DMS 273 treated with DMSO at 0.1 percent for 48 hours (cell line): Measurements from ENCODE around the gene OAS3.
"Not testable (repeated sequence)": the region's sequence is repeated elsewhere in the genome, so short reads cannot be mapped to it uniquely, and the experiment has no call there.

Experiments
- DNase-seq: peaks from one replicate; lab custom pipeline; 2025; lab: John Stamatoyannopoulos, UW

OAS3 gene

GRCh38 chr12:112927475-112927874 is 10.8 kb upstream of the OAS3 start:
- no peak for DNase-seq

- no peak for DNase-seq
Measured at GRCh38 chr12:112927925-112928324, 10.3 kb upstream of the OAS3 start.

- no peak for DNase-seq
Measured at GRCh38 chr12:112928978-112929377, 9.3 kb upstream of the OAS3 start.

DNA sequence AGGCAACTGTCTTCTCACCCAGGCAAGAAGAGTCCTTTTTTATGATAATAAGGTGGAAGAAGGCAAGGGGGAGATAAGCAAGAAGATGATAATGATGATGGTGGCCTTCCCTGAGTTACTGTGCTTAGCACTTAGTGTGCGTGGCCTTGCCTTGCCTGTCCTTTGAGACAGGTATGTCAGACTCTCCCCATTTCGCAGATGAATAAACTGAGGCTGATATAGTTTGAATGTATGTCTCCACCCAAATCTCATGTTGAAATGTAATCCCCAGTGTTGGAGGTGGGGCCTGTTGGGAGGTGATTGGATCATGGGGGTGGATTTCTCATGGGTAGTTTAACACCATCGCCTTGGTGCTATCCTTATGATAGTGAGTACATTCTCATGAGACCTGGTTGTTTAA is 8.6 kb upstream of the OAS3 start:
- no peak for DNase-seq

GRCh38 chr12:112930350-112930749 is 7.9 kb upstream of the OAS3 start:
- no peak for DNase-seq

DNA sequence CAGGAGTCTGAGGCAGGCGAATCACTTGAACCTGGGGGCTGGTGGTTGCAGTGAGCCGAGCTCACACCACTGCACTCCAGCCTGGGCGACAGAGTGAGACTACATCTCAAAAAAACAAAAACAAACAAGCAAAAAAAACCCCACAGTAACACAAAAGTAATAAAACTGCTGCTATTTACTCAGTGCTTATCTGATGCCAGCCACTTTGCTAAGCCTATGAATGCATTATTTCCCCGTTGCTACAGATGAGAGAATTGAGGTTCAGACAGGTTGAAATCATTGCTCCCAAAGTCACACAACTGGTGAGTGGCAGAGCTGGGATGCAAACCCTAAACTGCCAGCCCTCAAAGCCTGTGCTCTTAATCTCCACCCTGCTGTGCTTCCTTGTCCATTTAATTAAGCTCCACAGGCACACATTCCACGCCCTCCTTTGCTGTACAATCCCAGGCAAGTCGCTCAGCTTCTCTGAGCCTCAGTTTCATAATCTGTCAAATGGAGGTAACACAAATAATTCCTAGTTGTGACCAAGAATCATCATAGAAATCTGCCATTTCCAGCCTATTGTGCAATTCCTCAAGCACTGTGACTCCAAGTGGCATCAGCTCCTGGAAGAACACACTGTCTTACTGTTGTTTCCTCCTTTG is 5.7 kb upstream of the OAS3 start:
- DNase-seq: no peak

GRCh38 chr12:112933129-112933505 is 5.2 kb upstream of the OAS3 start:
- no peak for DNase-seq

GRCh38 chr12:112936264-112936663 is 2.0 kb upstream of the OAS3 start:
- DNase-seq: no peak

DNA sequence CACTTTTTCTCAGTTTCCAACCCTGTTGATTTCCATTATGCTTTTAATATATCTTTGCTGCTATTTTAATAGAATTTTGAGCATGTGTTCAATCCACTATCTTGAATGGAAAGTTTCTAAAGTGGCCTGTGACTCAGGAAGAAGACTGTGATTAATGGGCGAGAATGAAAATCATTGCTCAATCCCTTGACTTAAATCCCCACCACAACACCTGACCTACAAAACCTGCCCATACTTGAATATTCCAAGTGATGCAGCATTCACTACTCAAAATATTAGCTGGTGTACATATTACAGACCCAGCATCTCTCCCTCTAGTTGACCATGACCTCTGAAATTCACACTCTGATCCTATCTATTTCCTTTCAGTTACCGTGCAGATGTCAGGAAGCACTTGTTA is 1.3 kb upstream of the OAS3 start:
- no peak for DNase-seq

- no peak for DNase-seq
Measured at GRCh38 chr12:112938751-112939150, 477 bp downstream of the OAS3 start.

DNA sequence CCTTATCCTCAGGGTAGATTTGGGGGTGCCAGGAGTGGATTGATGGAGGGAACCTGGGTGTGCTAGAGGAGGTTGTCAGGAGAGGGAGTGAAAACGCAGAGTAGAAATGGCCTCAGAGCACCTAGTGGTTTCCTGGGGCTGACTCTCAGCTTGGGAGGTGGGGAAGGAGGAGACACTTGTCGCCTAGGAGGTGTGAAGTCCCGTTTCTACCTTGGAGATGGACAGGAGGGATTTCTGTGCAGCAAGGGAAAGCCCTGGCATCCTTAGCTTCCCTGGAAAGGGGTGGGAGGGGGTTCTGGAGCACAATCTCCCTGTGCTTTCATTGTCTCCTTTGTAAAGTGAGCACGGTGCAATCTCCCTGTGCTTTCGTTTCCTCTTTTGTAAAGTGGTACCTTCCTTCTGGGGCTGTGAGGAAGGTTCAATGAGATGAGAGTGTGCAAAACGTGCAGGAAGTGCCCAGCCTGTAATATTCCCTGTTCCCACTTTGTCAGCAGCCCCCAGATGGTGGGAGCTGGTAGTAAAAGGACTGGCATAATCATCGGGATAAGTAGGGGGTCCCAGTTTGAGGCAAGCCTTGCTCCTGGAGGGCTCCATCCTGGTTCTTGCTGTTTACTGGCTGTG is 1.6 kb downstream of the OAS3 start:
- DNase-seq: no peak

- DNase-seq: no peak
Measured at GRCh38 chr12:112941528-112942335, 3.5 kb downstream of the OAS3 start.

DNA sequence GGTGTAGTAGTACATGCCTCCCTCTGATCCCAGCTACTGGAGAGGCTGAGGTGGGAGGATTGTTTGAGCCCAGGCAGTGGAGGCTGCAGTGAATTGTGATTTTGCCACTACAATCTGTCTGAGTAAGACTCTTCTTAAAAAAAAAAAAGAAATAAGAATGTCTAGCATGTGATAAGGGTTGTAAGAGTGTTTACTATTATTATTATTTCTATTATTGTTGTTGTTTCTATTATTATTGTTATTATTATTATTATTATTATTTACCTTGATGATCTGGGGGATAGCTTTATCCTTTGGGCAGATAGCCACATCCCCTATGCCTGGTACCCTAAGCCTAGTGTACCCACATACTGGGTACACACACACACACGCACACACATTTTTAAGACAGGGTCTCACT is 4.3 kb downstream of the OAS3 start:
- DNase-seq: no peak

DNA sequence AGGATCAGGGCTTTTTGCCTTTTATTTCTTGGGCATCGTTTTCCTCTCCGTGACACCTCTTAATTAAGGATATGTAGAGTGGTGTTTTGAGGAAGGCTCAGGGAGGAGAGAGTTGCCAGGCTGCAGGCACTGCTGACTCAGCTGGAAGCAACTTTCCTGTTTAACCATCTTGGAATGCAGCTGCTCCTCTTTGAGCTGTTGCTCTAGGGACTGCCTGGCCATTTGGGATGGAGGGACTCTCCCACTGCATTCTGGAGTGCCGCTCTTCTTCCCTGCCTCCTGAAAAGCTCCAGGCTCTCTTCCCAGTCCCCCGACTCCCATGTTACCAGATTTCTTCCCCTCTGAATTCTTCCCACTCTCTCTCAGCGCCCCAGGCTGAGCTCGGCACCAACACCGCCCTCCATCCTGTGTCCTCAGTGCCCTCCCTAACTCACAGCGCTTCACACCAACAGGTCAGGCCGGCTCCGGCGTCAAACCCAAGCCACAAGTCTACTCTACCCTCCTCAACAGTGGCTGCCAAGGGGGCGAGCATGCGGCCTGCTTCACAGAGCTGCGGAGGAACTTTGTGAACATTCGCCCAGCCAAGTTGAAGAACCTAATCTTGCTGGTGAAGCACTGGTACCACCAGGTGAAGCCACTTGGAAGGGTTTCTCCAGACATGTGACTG is 5.9 kb downstream of the OAS3 start:
- DNase-seq: no peak

DNA sequence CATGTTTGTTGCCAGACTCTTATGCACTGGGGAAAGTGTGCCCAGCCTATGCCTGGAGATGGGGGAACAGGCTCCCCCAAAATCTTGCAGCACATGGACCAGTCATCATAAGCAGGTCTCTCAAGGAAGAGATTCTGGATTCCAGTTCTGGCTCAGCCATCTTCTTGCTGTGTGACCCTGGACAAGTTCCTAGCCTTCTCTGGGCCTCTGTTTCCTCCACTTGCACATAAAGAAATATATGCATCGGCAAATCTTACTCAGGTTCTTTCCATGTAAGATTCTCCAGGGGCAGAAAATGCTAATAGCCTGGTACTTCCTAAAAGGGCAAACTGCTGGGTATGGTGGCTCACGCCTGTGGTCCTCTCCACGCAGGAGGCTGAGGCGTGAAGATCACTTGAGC is 7.2 kb downstream of the OAS3 start:
- DNase-seq: no peak

GRCh38 chr12:112946236-112947000 is 8.1 kb downstream of the OAS3 start:
- DNase-seq: no peak

DNA sequence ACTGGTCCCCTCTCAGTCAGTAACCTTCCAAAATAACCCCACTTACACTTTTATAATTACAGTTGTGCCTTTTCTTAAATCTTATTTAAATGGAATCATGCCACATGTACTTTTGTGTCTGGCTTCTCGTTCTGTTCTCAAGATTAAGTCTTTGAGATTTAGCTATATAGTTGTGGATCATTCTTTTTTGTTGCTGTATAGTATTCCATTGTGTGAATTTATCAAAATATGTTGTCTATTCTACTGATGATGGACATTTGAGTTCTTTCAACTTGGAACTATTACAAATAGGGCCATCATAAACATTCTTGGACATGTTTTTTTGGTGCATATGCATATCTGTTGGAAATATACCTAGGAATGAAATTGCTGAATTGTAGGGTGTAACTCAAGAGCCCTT is 9.0 kb downstream of the OAS3 start:
- DNase-seq: no peak

GRCh38 chr12:112947761-112948160 is 9.5 kb downstream of the OAS3 start:
- DNase-seq: no peak

- DNase-seq: no peak
Measured at GRCh38 chr12:112948806-112949205, 10.5 kb downstream of the OAS3 start.

DNA sequence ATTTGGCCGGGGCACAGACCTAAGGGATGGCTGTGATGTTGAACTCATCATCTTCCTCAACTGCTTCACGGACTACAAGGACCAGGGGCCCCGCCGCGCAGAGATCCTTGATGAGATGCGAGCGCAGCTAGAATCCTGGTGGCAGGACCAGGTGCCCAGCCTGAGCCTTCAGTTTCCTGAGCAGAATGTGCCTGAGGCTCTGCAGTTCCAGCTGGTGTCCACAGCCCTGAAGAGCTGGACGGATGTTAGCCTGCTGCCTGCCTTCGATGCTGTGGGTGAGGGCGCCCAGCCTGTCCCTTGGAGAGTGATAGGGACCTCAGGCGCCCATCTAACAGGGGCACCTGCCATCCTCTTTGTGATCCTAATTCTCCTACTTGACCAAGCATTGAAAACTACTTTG is 12.4 kb downstream of the OAS3 start:
- DNase-seq: no peak

GRCh38 chr12:112957125-112957524 is 18.9 kb downstream of the OAS3 start:
- DNase-seq: not testable (repeated sequence)

GRCh38 chr12:112961074-112961473 is 22.8 kb downstream of the OAS3 start:
- no peak for DNase-seq
